GM12865 (cell line): ENCODE data around the gene PRKD1.

Experiments
- DNase-seq: peaks from one replicate; pipeline ENCODE4 v3.0.0; 2010; ENCODE audit warnings: low read depth
- H3K4me3 ChIP-seq: 2 replicates; pipeline ENCODE4 v1.5.1; 2011; ENCODE audit warnings: mild to moderate bottlenecking, low read depth, low read length, control low read depth
- CTCF ChIP-seq: IDR thresholded peaks from 2 replicates; pipeline ENCODE4 v1.5.1; 2011; ENCODE audit warnings: low read length, control low read depth, low read depth, inconsistent platforms; ENCODE audit not compliant: insufficient read depth; ENCODE audit errors: missing control alignments

The PRKD1 gene

DNA sequence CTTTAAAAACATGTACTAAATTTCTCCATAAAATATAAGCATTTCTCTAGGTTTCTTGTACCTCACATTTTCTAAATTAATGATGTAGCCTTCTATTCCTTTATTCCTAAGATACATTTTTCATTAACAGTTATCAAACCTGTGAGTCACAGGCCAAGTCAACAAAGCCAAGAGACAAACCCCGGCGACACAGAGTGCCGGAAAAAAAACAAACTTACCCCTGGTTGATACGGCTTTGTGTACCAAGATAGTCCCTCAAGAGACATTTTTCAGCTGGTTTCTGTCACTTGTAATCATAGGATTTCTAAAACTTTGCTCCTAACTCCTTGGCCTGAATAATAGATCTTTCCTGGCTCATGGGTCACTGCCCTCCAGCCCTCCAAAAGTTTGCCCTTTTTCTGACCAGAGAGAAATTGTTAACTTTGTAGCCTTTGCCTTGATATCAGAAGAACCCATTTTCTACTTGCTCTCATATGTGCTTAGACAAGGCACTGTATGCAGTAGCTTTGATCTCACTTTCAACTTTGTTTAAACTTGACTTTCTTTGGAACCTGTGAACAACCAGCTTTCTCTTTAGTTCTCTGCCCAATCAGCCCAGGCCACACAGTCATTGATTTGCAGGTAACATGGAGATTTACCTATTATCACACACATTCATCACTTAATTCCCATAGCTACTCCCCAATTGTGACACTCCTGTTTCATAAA, 172.2 kb downstream of the PRKD1 start:
- no peak for DNase-seq
- no peak overlapping the region for H3K4me3 ChIP-seq
- TF ChIP-seq CTCF = no peak

DNA sequence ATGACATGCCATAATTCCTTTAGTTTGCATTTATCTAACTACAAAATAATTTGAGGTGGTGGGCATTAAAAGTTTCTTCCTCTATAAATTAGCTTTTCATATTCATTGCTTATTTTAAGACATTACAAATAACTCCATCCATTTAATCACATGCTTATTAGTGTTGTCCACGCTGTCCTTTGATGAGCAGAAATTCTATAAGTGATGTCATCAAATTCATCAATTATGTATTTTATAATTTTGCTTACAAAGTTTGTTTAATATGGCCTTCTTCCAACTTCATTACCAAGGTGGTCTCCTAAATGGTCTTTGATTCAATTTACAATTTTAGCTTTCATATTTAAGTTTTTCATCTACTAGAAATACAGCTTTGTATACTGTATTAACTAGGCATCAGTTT, 173.5 kb downstream of the PRKD1 start:
- no peak overlapping the region for H3K4me3 ChIP-seq
- TF ChIP-seq CTCF = no peak
- DNase-seq = no peak

DNA sequence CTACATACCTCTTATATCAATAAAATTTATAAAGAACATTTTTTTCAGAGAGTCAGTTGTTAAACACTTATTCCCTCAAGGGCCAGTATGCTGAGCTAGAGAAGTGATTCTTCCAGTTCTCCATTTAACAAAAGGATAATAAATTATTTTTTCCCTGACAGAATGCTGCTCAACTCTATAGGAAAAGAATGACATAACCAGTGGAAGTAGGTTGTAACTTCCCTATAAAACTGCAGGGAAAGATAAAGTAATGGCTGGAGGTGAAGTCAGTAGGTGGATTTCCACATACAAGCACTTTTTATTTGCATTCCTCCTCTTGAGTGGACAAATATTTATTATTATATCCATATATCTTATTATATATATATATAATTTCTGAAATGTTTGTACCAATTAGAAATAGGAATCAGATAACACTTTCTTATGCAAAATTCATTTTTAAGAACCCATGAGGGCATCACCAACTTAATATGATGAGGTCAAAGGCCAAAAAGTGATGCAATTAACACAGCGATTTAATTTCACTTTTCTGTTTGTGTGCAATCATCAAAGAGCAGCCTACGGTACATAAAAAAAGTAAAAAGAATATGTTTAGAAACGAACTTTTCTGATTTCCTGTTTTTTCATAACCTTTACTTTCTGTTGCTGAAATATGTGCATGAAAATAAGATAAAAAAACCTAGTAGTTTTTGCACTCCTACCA, 175.3 kb downstream of the PRKD1 start:
- TF ChIP-seq CTCF = no peak

DNA sequence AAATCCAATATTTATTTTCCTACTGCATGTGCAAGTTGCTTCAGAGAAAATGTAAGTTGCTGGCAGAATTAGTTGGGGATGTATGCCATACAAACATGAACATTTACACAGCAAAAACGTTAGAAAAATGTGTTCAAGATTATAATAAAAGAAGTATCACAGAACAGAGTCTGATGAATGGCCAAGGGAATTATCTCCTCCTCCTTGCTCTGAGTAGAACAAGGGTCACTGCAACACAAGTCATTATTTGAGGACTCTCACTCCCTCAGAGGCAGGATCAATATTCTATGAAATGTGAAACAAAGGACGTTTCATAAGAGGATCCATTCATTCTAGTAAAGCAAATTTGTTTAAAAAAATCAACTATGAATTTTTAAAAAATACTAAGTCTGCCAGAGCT, 177.8 kb downstream of the PRKD1 start:
- DNase-seq = no peak
- no peak overlapping the region for H3K4me3 ChIP-seq
- TF ChIP-seq CTCF = no peak

More for the DNA sequence above, 175.3 kb downstream of the PRKD1 start:
- H3K4me3 ChIP-seq = no peak overlapping the region
- DNase-seq = no peak

- TF ChIP-seq CTCF = no peak
- DNase-seq = no peak
- no peak overlapping the region for H3K4me3 ChIP-seq
Observed at GRCh38 chr14:29749327-29749726, 178.3 kb downstream of the PRKD1 start.

DNA sequence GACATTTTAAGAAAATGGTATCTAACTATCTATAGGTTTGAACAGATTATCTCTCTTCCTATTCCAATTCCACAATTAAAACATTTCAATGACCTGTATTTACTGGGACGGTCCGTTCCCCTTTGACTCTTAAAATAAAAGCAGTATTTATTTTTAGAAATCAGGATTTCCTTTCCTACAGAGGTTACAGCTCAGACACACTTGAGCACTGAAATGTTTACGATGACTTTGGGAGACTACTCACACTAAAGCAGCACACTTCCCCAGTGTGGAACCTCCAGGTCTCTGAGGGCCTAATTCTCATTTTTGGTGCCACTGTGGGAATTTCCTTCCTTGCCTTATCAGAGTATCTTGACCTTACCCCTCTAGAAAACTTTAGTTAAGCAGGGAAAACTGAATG, 181.8 kb downstream of the PRKD1 start:
- no peak for TF ChIP-seq CTCF
- H3K4me3 ChIP-seq = no peak overlapping the region
- no peak for DNase-seq
